GM12878 (cell line): ENCODE results near the gene RBM41. TPM values are rescaled to one million over a fixed set of nuclear protein-coding genes. Genes with fewer than 3 reads are reported as not detected.

Experiments used
- ATAC-seq: fragments of 200-7000 bp; cut with Tn5 transposase; 3 replicates; pipeline ENCODE4 v1.9.1; 2020; ENCODE audit warnings: mild to moderate bottlenecking, moderate library complexity
- BruUV-seq: library from RNA; stranded (reverse); fragments of 400-500 nt; replicated peaks from 2 replicates; lab custom pipeline; 2021; lab: Mats Ljungman, UMichigan
- CTCF ChIA-PET: fragments of 300-600 bp; sonication (Branson Sonifier 250); formaldehyde crosslinking; extraction: SDS; loops from one replicate; lab custom pipeline; 2021; ENCODE audit warnings: inconsistent platforms; lab: Yijun Ruan, JAX
- POLR2A ChIA-PET: fragments of 350-600 bp; formaldehyde crosslinking; extraction: SDS; loops from one replicate; lab custom pipeline; 2021; ENCODE audit warnings: inconsistent platforms; lab: Charles Lee
- RAD21 ChIA-PET: fragments of 300-600 bp; sonication (Branson Sonifier 250); formaldehyde crosslinking; loops from one replicate; lab custom pipeline; 2023; ENCODE audit warnings: antibody characterized with exemption; ENCODE audit not compliant: unreplicated experiment; lab: Charles Lee
- SMC1A ChIA-PET: fragments of 300-600 bp; sonication (Branson Sonifier 250); formaldehyde crosslinking; loops from one replicate; lab custom pipeline; 2023; ENCODE audit not compliant: unreplicated experiment, uncharacterized antibody; lab: Charles Lee
- DNase-seq: peaks from one replicate; pipeline ENCODE4 v3.0.0-alpha.2; 2011; ENCODE audit warnings: low read depth, low spot score
- FAIRE-seq: peaks from 3 replicates; lab custom pipeline; 2011; peaks lifted over from hg19 to GRCh38; lab: Jason Lieb, UNC
- H2AFZ ChIP-seq: 2 replicates; pipeline ENCODE4 v1.6.0; 2011; ENCODE audit warnings: low read depth, low read length, control low read depth; ENCODE audit not compliant: control insufficient read depth
- H3K27ac ChIP-seq: 2 replicates; pipeline ENCODE4 v1.5.1; 2011; ENCODE audit warnings: control low read depth; ENCODE audit not compliant: control insufficient read depth, insufficient read depth
- H3K27me3 ChIP-seq, 2 experiments: replicated peaks in 1 of 2; 2 replicates each; pipeline versions ENCODE4 v1.6.0 to v1.6.1; 2011; ENCODE audit warnings: low read length in 1 of 2; ENCODE audit not compliant: control insufficient read depth in 2 of 2, insufficient read depth in 2 of 2
- H3K36me3 ChIP-seq, 2 experiments: 2 replicates each; pipeline ENCODE4 v1.5.1; 2011; ENCODE audit warnings: low read length in 1 of 2; ENCODE audit not compliant: control insufficient read depth in 2 of 2, insufficient read depth in 2 of 2
- H3K4me1 ChIP-seq: 2 replicates; pipeline ENCODE4 v1.6.1; 2011; ENCODE audit warnings: mild to moderate bottlenecking, low read length, moderate library complexity, mixed read lengths; ENCODE audit not compliant: control insufficient read depth, insufficient read depth
- H3K4me2 ChIP-seq: 2 replicates; pipeline ENCODE4 v1.6.0; 2011; ENCODE audit warnings: control low read depth; ENCODE audit not compliant: control insufficient read depth, insufficient read depth
- H3K4me3 ChIP-seq: fragments of 200-600 bp; sonication (generic); 2 replicates; pipeline ENCODE4 v1.5.1; 2016
- H3K79me2 ChIP-seq: 2 replicates; pipeline ENCODE4 v1.6.0; 2011; ENCODE audit warnings: low read length; ENCODE audit not compliant: control insufficient read depth, insufficient read depth
- H3K9ac ChIP-seq: 2 replicates; pipeline ENCODE4 v1.8.0; 2011; ENCODE audit warnings: low read length, control low read depth, mixed read lengths; ENCODE audit not compliant: control insufficient read depth, insufficient read depth
- H3K9me3 ChIP-seq: replicated peaks from 3 replicates; pipeline ENCODE4 v1.5.1; 2011; ENCODE audit warnings: mild to moderate bottlenecking, low read length; ENCODE audit not compliant: control insufficient read depth, insufficient read depth
- H4K20me1 ChIP-seq: 2 replicates; pipeline ENCODE4 v1.6.0; 2011; ENCODE audit not compliant: control insufficient read depth, insufficient read depth
- BHLHE40 ChIP-seq, 2 experiments: fragments of 450-650 bp in 1 of 2; IDR thresholded peaks; 2 replicates each; pipeline ENCODE4 v1.6.1; 2011 to 2017; ENCODE audit warnings: low read depth in 2 of 2, borderline replicate concordance in 1 of 2, improper control_type of control experiment in 1 of 2, low read length in 1 of 2, mild to moderate bottlenecking in 1 of 2
- CHD1 ChIP-seq: IDR thresholded peaks from 2 replicates; pipeline ENCODE4 v1.6.1; 2012; ENCODE audit warnings: low read depth, low read length, improper control_type of control experiment
- IKZF1 ChIP-seq: fragments of 450-650 bp; conservative IDR thresholded peaks from 2 replicates; pipeline ENCODE4 v1.6.1; 2017; ENCODE audit warnings: antibody characterized with exemption, mild to moderate bottlenecking
- JUND ChIP-seq: IDR thresholded peaks from 2 replicates; pipeline ENCODE4 v1.6.1; 2012; ENCODE audit warnings: low read depth, mild to moderate bottlenecking, low read length, improper control_type of control experiment, moderate library complexity
- NR2C1 ChIP-seq: fragments of 450-650 bp; IDR thresholded peaks from 2 replicates; pipeline ENCODE4 v1.6.1; 2017; ENCODE audit warnings: antibody characterized with exemption, mild to moderate bottlenecking, moderate library complexity
- PAX8 ChIP-seq: fragments of 450-650 bp; IDR thresholded peaks from 2 replicates; pipeline ENCODE4 v1.6.1; 2017; ENCODE audit warnings: mild to moderate bottlenecking, moderate library complexity
- PML ChIP-seq: IDR thresholded peaks from 2 replicates; pipeline ENCODE4 v1.6.1; 2012; ENCODE audit warnings: low read length, inconsistent platforms
- RFX5 ChIP-seq: IDR thresholded peaks from 2 replicates; pipeline ENCODE4 v1.6.1; 2011; ENCODE audit warnings: low read depth, low read length, improper control_type of control experiment
- STAT1 ChIP-seq: fragments of 450-650 bp; conservative IDR thresholded peaks from 2 replicates; pipeline ENCODE4 v1.6.1; 2014; ENCODE audit warnings: antibody characterized with exemption, mild to moderate bottlenecking
- TARDBP ChIP-seq: IDR thresholded peaks from 2 replicates; pipeline ENCODE4 v1.6.1; 2016; ENCODE audit warnings: borderline replicate concordance
- USF2 ChIP-seq: IDR thresholded peaks from 2 replicates; pipeline ENCODE4 v1.6.1; 2011; ENCODE audit warnings: low read depth, low read length, improper control_type of control experiment, borderline replicate concordance
- ZNF687 ChIP-seq: fragments of 450-650 bp; IDR thresholded peaks from 2 replicates; pipeline ENCODE4 v1.6.1; 2017; ENCODE audit warnings: mild to moderate bottlenecking, moderate library complexity
- WGBS: methylation state at CpG from one replicate; pipeline ENCODE4 v1.1.6; 2016; ENCODE audit warnings: low lambda C conversion rate; ENCODE audit not compliant: insufficient replicate concordance, insufficient coverage; ENCODE audit errors: missing lambda C conversion rate; 5-methylcytosine and 5-hydroxymethylcytosine counted together
- in situ Hi-C: fragments of 300-500 bp; cut with MboI; formaldehyde crosslinking; loops from 9 replicates; pipeline ENCODE4 v1.14.3; 2018; ENCODE audit warnings: mixed read lengths
- intact Hi-C: fragments of 100-400 bp; cut with micrococcal nuclease; formaldehyde crosslinking; loops from one replicate; pipeline ENCODE4 v1.14.2; 2022; ENCODE audit not compliant: unreplicated experiment
- polyA plus RNA-seq, 11 experiments: library from polyadenylated mRNA; depleted of rRNA in 4 of 11; unstranded in 6 of 11; stranded (reverse) in 5 of 11; fragments of >200 nt; fragmentation: Nextera tagmentation in 4 of 11; fragmentation: Illumina TruSeq in 1 of 11; extraction: Ambion mirVana in 4 of 11; extraction: Trizol in 1 of 11; gene quantifications; 1 replicate in 1 of 11; 2 replicates in 10 of 11; pipeline versions ENCODE4 v1.2.1 to v1.2.3, GENCODE V29; 2011 to 2016; ENCODE audit warnings: inconsistent platforms in 2 of 11, missing spikeins in 2 of 11, low read depth in 1 of 11
- total RNA-seq, 4 experiments: library from RNA; depleted of rRNA in 3 of 4; stranded (reverse); fragments of >200 nt in 3 of 4; fragmentation: Illumina TruSeq in 1 of 4; extraction: Trizol in 1 of 4; gene quantifications; 2 replicates each; pipeline versions ENCODE4 v1.2.1 to v1.2.3, GENCODE V29; 2013 to 2021
- TF ChIP-seq, protein P1 (sequence below): fragments of 450-650 bp; IDR thresholded peaks from 2 replicates; pipeline ENCODE4 v1.6.1; 2017; ENCODE audit warnings: mild to moderate bottlenecking, low read depth, inconsistent platforms; ENCODE audit not compliant: poor library complexity, severe bottlenecking
- TF ChIP-seq, protein P2 (sequence below): fragments of 450-650 bp; conservative IDR thresholded peaks from 2 replicates; pipeline ENCODE4 v1.6.1; 2017; ENCODE audit warnings: mild to moderate bottlenecking, moderate library complexity

The RBM41 gene
- total and polyA plus RNA-seq, 10 of the 15 experiments (the other 5 are each of a cell fraction or from before 2014, with no cell fraction given) = 7.7 to 19.1 (median 13.7) TPM

GRCh38 chrX:107054978-107055377, 63.6 kb downstream of the RBM41 start:
- WGBS = 69% methylated on average over 3 of the region's 3 CpGs
- Histone ChIP-seq H3K4me2 (no peak overlapping the region), H3K4me1 (no peaks in the 10 kb centered on the region), H3K9ac (no peak overlapping the region), H3K36me3 (no peaks in the 10 kb centered on the region), H3K27ac (no peak overlapping the region), H3K79me2 (no peaks in the 10 kb centered on the region), H4K20me1 (no peaks in the 10 kb centered on the region), H2AFZ (no peak overlapping the region), H3K9me3 (no peaks in the 10 kb centered on the region), H3K4me3 (no peak overlapping the region), H3K27me3 (no peaks in the 10 kb centered on the region)
- POLR2A ChIA-PET = no interaction called here
- FAIRE-seq = no peak
- CTCF ChIA-PET = no interaction called here
- no peak for DNase-seq
- no TSS peak for BruUV-seq
- in situ Hi-C loops (no loop called here), intact Hi-C loops (no loop called here)
- RAD21 ChIA-PET = no interaction called here
- SMC1A ChIA-PET = no interaction called here
- ATAC-seq = no peak
- TF ChIP-seq IKZF1 (no peak), USF2 (no peak), NR2C1 (no peak), PAX8 (no peak), JUND (no peak), PML (no peak), BHLHE40 (IDR thresholded peaks at IDR 0.05; ENCODE audit: borderline replicate concordance in 1 of 2, low read depth in 2 of 2, low read length in 1 of 2) (no peak), ZNF687 (no peak), TARDBP (no peak), RFX5 (no peak), CHD1 (no peak), STAT1 (no peak)
- TF ChIP-seq, protein P1, sequence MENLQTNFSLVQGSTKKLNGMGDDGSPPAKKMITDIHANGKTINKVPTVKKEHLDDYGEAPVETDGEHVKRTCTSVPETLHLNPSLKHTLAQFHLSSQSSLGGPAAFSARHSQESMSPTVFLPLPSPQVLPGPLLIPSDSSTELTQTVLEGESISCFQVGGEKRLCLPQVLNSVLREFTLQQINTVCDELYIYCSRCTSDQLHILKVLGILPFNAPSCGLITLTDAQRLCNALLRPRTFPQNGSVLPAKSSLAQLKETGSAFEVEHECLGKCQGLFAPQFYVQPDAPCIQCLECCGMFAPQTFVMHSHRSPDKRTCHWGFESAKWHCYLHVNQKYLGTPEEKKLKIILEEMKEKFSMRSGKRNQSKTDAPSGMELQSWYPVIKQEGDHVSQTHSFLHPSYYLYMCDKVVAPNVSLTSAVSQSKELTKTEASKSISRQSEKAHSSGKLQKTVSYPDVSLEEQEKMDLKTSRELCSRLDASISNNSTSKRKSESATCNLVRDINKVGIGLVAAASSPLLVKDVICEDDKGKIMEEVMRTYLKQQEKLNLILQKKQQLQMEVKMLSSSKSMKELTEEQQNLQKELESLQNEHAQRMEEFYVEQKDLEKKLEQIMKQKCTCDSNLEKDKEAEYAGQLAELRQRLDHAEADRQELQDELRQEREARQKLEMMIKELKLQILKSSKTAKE = no peak
- TF ChIP-seq, protein P2, sequence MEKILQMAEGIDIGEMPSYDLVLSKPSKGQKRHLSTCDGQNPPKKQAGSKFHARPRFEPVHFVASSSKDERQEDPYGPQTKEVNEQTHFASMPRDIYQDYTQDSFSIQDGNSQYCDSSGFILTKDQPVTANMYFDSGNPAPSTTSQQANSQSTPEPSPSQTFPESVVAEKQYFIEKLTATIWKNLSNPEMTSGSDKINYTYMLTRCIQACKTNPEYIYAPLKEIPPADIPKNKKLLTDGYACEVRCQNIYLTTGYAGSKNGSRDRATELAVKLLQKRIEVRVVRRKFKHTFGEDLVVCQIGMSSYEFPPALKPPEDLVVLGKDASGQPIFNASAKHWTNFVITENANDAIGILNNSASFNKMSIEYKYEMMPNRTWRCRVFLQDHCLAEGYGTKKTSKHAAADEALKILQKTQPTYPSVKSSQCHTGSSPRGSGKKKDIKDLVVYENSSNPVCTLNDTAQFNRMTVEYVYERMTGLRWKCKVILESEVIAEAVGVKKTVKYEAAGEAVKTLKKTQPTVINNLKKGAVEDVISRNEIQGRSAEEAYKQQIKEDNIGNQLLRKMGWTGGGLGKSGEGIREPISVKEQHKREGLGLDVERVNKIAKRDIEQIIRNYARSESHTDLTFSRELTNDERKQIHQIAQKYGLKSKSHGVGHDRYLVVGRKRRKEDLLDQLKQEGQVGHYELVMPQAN = no peak
